22Rv1 (cell line): Measurements from ENCODE around the gene NET1.

Experiments used
- H3K27ac ChIP-seq: fragments of 450-650 bp; 2 replicates; pipeline ENCODE4 v1.5.1; 2017
- CTCF ChIP-seq: fragments of 450-650 bp; IDR thresholded peaks from 2 replicates; pipeline ENCODE4 v1.5.1; 2017; ENCODE audit warnings: mild to moderate bottlenecking
- ZFX ChIP-seq: fragments of 450-650 bp; IDR thresholded peaks from 2 replicates; pipeline ENCODE4 v1.6.1; 2017; ENCODE audit warnings: antibody characterized with exemption, borderline replicate concordance

Gene NET1

GRCh38 chr10:5416981-5417380 is 4.6 kb downstream of the NET1 start:
- no peak overlapping the region for H3K27ac ChIP-seq
- TF ChIP-seq ZFX (no peak), CTCF (no peak)

- no peak overlapping the region for H3K27ac ChIP-seq
- TF ChIP-seq ZFX (no peak), CTCF (no peak)
These were observed 6.2 kb downstream of the NET1 start for GRCh38 chr10:5418584-5418983.

- TF ChIP-seq ZFX (no peak), CTCF (no peak)
- H3K27ac ChIP-seq = no peak overlapping the region
These were observed 7.2 kb downstream of the NET1 start for GRCh38 chr10:5419466-5420094.

- no peak overlapping the region for H3K27ac ChIP-seq
- TF ChIP-seq ZFX = no peak
- no peak for TF ChIP-seq CTCF
These were observed 11.4 kb downstream of the NET1 start for GRCh38 chr10:5423771-5424170.

GRCh38 chr10:5424751-5425150 is 12.4 kb downstream of the NET1 start:
- no peak overlapping the region for H3K27ac ChIP-seq
- TF ChIP-seq ZFX (no peak), CTCF (no peak)

- TF ChIP-seq CTCF = no peak
- no peak for TF ChIP-seq ZFX
- H3K27ac ChIP-seq = no peak overlapping the region
These were observed 15.8 kb downstream of the NET1 start for GRCh38 chr10:5428133-5428532.

- H3K27ac ChIP-seq = peak overlapping the region; percentile 47
- no peak for TF ChIP-seq ZFX
- TF ChIP-seq CTCF = no peak
These were observed 20.8 kb downstream of the NET1 start for GRCh38 chr10:5433182-5433581.
